HEK293 (cell line): ENCODE measurements around the gene PHF20.

Source experiments
- GFI1B ChIP-seq: fragments of 450-650 bp; formaldehyde crosslinking; IDR thresholded peaks from 2 replicates; pipeline ENCODE4 v1.5.1; 2016; ENCODE audit warnings: missing biosample characterization, missing genetic modification characterization
- HOXA7 ChIP-seq: sonication (generic); formaldehyde crosslinking; IDR thresholded peaks from 2 replicates; pipeline ENCODE4 v1.8.1; 2022; ENCODE audit warnings: missing genetic modification reagents, borderline replicate concordance
- KLF8 ChIP-seq: fragments of 450-650 bp; formaldehyde crosslinking; IDR thresholded peaks from 2 replicates; pipeline ENCODE4 v1.5.1; 2016; ENCODE audit warnings: missing biosample characterization, missing genetic modification characterization
- SCRT2 ChIP-seq: fragments of 450-650 bp; formaldehyde crosslinking; IDR thresholded peaks from 2 replicates; pipeline ENCODE4 v1.5.1; 2016; ENCODE audit warnings: missing biosample characterization, missing genetic modification characterization
- SP3 ChIP-seq: fragments of 450-650 bp; formaldehyde crosslinking; IDR thresholded peaks from 2 replicates; pipeline ENCODE4 v1.5.1; 2016; ENCODE audit warnings: missing biosample characterization, missing genetic modification characterization
- ZBTB17 ChIP-seq: fragments of 450-650 bp; formaldehyde crosslinking; IDR thresholded peaks from 2 replicates; pipeline ENCODE4 v1.5.1; 2016; ENCODE audit warnings: missing biosample characterization, missing genetic modification characterization
- ZBTB48 ChIP-seq: fragments of 450-650 bp; formaldehyde crosslinking; IDR thresholded peaks from 2 replicates; pipeline ENCODE4 v1.5.1; 2016; ENCODE audit warnings: missing biosample characterization, missing genetic modification characterization
- ZEB2 ChIP-seq: fragments of 450-650 bp; formaldehyde crosslinking; IDR thresholded peaks from 2 replicates; pipeline ENCODE4 v1.5.1; 2016; ENCODE audit warnings: missing biosample characterization, missing genetic modification characterization
- ZIC2 ChIP-seq: fragments of 450-650 bp; formaldehyde crosslinking; IDR thresholded peaks from 2 replicates; pipeline ENCODE4 v1.5.1; 2016; ENCODE audit warnings: missing biosample characterization, missing genetic modification characterization
- ZNF121 ChIP-seq: fragments of 450-650 bp; formaldehyde crosslinking; IDR thresholded peaks from 2 replicates; pipeline ENCODE4 v1.5.1; 2016; ENCODE audit warnings: missing biosample characterization, missing genetic modification characterization
- ZNF146 ChIP-seq: fragments of 450-650 bp; formaldehyde crosslinking; IDR thresholded peaks from 2 replicates; pipeline ENCODE4 v1.5.1; 2016; ENCODE audit warnings: missing biosample characterization, missing genetic modification characterization
- ZNF184 ChIP-seq: fragments of 450-650 bp; IDR thresholded peaks from 2 replicates; pipeline ENCODE4 v1.5.1; 2018; ENCODE audit warnings: missing biosample characterization, mild to moderate bottlenecking, missing genetic modification characterization
- ZNF202 ChIP-seq: fragments of 450-650 bp; formaldehyde crosslinking; IDR thresholded peaks from 2 replicates; pipeline ENCODE4 v1.5.1; 2016; ENCODE audit warnings: missing biosample characterization, missing genetic modification characterization, borderline replicate concordance
- ZNF335 ChIP-seq: fragments of 450-650 bp; formaldehyde crosslinking; conservative IDR thresholded peaks from 2 replicates; pipeline ENCODE4 v1.5.1; 2016; ENCODE audit warnings: missing biosample characterization, missing genetic modification characterization
- ZNF354C ChIP-seq: fragments of 450-650 bp; formaldehyde crosslinking; IDR thresholded peaks from 2 replicates; pipeline ENCODE4 v1.5.1; 2016; ENCODE audit warnings: missing biosample characterization, missing genetic modification characterization, low read depth, borderline replicate concordance
- ZNF571 ChIP-seq: fragments of 450-650 bp; formaldehyde crosslinking; IDR thresholded peaks from 2 replicates; pipeline ENCODE4 v1.5.0; 2017; ENCODE audit warnings: missing biosample characterization, missing genetic modification characterization
- ZNF629 ChIP-seq: fragments of 450-650 bp; formaldehyde crosslinking; IDR thresholded peaks from 2 replicates; pipeline ENCODE4 v1.5.1; 2017; ENCODE audit warnings: missing biosample characterization, missing genetic modification characterization
- ZNF654 ChIP-seq: fragments of 450-650 bp; formaldehyde crosslinking; IDR thresholded peaks from 2 replicates; pipeline ENCODE4 v1.5.1; 2016; ENCODE audit warnings: low read depth, missing biosample characterization, missing genetic modification characterization
- ZNF776 ChIP-seq: fragments of 450-650 bp; formaldehyde crosslinking; IDR thresholded peaks from 2 replicates; pipeline ENCODE4 v1.5.0; 2017; ENCODE audit warnings: missing biosample characterization, missing genetic modification characterization, borderline replicate concordance
- TF ChIP-seq, protein P1 (sequence below): fragments of 450-650 bp; formaldehyde crosslinking; IDR thresholded peaks from 2 replicates; pipeline ENCODE4 v1.5.1; 2016; ENCODE audit warnings: missing biosample characterization, missing genetic modification characterization
- TF ChIP-seq, protein P2 (sequence below): fragments of 450-650 bp; formaldehyde crosslinking; IDR thresholded peaks from 2 replicates; pipeline ENCODE4 v1.5.1; 2016; ENCODE audit warnings: missing biosample characterization, missing genetic modification characterization
- TF ChIP-seq, protein P3 (sequence below): fragments of 450-650 bp; formaldehyde crosslinking; IDR thresholded peaks from 2 replicates; pipeline ENCODE4 v1.5.1; 2016; ENCODE audit warnings: missing biosample characterization, missing genetic modification characterization
- TF ChIP-seq, protein P4 (sequence below): fragments of 450-650 bp; formaldehyde crosslinking; IDR thresholded peaks from 2 replicates; pipeline ENCODE4 v1.5.1; 2017; ENCODE audit warnings: missing biosample characterization, missing genetic modification characterization
- TF ChIP-seq, protein P5 (sequence below): fragments of 450-650 bp; formaldehyde crosslinking; IDR thresholded peaks from 2 replicates; pipeline ENCODE4 v1.5.1; 2016; ENCODE audit warnings: missing biosample characterization, missing genetic modification characterization
- TF ChIP-seq, protein P6 (sequence below): fragments of 450-650 bp; formaldehyde crosslinking; IDR thresholded peaks from 2 replicates; pipeline ENCODE4 v1.5.1; 2016; ENCODE audit warnings: missing biosample characterization, missing genetic modification characterization

PHF20 gene

DNA sequence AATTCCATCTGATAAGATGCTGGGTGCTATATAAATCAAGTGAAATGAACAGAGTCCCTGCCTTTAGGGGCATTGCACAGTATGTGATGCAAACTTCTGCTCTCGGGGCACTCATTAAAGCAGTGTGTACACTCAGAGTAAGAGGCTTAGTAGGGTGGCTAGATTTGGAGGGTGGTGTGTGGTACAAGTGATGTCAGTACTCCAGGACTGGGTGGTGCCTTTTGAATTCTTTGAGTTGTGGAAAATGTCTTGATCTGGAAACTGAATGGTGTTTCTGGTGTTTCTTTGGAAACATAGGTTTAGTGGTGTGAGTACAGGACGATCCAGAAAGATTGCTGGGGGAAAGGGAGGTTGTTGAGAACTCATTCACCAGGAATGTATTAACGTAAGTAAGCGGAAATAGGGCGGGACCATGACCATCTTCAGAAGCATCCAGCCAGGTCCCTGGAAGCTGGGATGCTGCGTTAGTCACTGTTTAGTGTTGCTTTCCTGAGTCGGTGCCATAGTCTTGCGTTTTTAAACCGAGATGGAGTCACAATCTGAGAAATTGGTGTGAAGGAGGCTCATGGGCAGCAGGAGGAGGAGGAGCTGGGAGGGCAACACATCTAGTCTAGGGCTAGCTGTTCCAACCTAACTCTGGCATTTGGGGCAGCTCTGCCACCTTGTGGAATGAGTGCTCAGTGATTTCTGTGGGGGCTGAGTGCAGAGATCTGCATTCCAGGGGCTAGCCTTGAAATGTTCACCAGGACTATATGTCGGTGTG lies 112.1 kb downstream of the PHF20 start (continued):
- TF ChIP-seq ZIC2 (tag by site-specific recombination): peak; percentile 87
- peak; percentile 76 for TF ChIP-seq ZEB2 (tag by site-specific recombination)
- no peak; the same call in 1 of the 2 replicates for TF ChIP-seq ZNF184 (tag by site-specific recombination)
- no peak for TF ChIP-seq HOXA7 (CRISPR knock-in tag)
- TF ChIP-seq, protein P1, sequence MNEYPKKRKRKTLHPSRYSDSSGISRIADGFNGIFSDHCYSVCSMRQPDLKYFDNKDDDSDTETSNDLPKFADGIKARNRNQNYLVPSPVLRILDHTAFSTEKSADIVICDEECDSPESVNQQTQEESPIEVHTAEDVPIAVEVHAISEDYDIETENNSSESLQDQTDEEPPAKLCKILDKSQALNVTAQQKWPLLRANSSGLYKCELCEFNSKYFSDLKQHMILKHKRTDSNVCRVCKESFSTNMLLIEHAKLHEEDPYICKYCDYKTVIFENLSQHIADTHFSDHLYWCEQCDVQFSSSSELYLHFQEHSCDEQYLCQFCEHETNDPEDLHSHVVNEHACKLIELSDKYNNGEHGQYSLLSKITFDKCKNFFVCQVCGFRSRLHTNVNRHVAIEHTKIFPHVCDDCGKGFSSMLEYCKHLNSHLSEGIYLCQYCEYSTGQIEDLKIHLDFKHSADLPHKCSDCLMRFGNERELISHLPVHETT (tag by site-specific recombination): peak; percentile 49; the same call in 1 of the 2 replicates
- TF ChIP-seq KLF8 (tag by site-specific recombination): peak; percentile 69
- peak; percentile 39; the same call in 1 of the 2 replicates for TF ChIP-seq SP3 (tag by site-specific recombination)
- TF ChIP-seq ZNF654: peak; percentile 98
- TF ChIP-seq ZNF776 (tag by site-specific recombination): no peak
- TF ChIP-seq ZBTB17: peak; percentile 84
- TF ChIP-seq ZNF629 (tag by site-specific recombination): peak; percentile 78
- 0 out of 2 replicates have a peak, but pooled peaks have one; percentile 13 for TF ChIP-seq ZNF146 (tag by site-specific recombination)
- peak; percentile 53 for TF ChIP-seq ZNF335 (tag by site-specific recombination)
- TF ChIP-seq, protein P2, sequence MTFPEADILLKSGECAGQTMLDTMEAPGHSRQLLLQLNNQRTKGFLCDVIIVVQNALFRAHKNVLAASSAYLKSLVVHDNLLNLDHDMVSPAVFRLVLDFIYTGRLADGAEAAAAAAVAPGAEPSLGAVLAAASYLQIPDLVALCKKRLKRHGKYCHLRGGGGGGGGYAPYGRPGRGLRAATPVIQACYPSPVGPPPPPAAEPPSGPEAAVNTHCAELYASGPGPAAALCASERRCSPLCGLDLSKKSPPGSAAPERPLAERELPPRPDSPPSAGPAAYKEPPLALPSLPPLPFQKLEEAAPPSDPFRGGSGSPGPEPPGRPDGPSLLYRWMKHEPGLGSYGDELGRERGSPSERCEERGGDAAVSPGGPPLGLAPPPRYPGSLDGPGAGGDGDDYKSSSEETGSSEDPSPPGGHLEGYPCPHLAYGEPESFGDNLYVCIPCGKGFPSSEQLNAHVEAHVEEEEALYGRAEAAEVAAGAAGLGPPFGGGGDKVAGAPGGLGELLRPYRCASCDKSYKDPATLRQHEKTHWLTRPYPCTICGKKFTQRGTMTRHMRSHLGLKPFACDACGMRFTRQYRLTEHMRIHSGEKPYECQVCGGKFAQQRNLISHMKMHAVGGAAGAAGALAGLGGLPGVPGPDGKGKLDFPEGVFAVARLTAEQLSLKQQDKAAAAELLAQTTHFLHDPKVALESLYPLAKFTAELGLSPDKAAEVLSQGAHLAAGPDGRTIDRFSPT (tag by site-specific recombination): no peak; the same call in 1 of the 2 replicates
- TF ChIP-seq, protein P3, sequence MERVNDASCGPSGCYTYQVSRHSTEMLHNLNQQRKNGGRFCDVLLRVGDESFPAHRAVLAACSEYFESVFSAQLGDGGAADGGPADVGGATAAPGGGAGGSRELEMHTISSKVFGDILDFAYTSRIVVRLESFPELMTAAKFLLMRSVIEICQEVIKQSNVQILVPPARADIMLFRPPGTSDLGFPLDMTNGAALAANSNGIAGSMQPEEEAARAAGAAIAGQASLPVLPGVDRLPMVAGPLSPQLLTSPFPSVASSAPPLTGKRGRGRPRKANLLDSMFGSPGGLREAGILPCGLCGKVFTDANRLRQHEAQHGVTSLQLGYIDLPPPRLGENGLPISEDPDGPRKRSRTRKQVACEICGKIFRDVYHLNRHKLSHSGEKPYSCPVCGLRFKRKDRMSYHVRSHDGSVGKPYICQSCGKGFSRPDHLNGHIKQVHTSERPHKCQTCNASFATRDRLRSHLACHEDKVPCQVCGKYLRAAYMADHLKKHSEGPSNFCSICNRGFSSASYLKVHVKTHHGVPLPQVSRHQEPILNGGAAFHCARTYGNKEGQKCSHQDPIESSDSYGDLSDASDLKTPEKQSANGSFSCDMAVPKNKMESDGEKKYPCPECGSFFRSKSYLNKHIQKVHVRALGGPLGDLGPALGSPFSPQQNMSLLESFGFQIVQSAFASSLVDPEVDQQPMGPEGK (tag by site-specific recombination): peak; percentile 36; the same call in 1 of the 2 replicates
- TF ChIP-seq, protein P4, sequence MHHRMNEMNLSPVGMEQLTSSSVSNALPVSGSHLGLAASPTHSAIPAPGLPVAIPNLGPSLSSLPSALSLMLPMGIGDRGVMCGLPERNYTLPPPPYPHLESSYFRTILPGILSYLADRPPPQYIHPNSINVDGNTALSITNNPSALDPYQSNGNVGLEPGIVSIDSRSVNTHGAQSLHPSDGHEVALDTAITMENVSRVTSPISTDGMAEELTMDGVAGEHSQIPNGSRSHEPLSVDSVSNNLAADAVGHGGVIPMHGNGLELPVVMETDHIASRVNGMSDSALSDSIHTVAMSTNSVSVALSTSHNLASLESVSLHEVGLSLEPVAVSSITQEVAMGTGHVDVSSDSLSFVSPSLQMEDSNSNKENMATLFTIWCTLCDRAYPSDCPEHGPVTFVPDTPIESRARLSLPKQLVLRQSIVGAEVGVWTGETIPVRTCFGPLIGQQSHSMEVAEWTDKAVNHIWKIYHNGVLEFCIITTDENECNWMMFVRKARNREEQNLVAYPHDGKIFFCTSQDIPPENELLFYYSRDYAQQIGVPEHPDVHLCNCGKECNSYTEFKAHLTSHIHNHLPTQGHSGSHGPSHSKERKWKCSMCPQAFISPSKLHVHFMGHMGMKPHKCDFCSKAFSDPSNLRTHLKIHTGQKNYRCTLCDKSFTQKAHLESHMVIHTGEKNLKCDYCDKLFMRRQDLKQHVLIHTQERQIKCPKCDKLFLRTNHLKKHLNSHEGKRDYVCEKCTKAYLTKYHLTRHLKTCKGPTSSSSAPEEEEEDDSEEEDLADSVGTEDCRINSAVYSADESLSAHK (tag by site-specific recombination): peak; percentile 43; the same call in 1 of the 2 replicates
- no peak for TF ChIP-seq ZNF354C (tag by site-specific recombination)
- TF ChIP-seq ZNF202 (tag by site-specific recombination): no peak
- TF ChIP-seq SCRT2: no peak
- TF ChIP-seq, protein P5, sequence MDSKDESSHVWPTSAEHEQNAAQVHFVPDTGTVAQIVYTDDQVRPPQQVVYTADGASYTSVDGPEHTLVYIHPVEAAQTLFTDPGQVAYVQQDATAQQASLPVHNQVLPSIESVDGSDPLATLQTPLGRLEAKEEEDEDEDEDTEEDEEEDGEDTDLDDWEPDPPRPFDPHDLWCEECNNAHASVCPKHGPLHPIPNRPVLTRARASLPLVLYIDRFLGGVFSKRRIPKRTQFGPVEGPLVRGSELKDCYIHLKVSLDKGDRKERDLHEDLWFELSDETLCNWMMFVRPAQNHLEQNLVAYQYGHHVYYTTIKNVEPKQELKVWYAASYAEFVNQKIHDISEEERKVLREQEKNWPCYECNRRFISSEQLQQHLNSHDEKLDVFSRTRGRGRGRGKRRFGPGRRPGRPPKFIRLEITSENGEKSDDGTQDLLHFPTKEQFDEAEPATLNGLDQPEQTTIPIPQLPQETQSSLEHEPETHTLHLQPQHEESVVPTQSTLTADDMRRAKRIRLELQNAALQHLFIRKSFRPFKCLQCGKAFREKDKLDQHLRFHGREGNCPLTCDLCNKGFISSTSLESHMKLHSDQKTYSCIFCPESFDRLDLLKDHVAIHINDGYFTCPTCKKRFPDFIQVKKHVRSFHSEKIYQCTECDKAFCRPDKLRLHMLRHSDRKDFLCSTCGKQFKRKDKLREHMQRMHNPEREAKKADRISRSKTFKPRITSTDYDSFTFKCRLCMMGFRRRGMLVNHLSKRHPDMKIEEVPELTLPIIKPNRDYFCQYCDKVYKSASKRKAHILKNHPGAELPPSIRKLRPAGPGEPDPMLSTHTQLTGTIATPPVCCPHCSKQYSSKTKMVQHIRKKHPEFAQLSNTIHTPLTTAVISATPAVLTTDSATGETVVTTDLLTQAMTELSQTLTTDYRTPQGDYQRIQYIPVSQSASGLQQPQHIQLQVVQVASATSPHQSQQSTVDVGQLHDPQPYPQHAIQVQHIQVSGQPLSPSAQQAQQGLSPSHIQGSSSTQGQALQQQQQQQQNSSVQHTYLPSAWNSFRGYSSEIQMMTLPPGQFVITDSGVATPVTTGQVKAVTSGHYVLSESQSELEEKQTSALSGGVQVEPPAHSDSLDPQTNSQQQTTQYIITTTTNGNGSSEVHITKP: peak; percentile 56
- TF ChIP-seq GFI1B (tag by site-specific recombination): 0 out of 2 replicates have a peak, but pooled peaks have one; percentile 35
- peak; percentile 71; the same call in 1 of the 2 replicates for TF ChIP-seq ZBTB48 (tag by site-specific recombination)
- TF ChIP-seq, protein P6, sequence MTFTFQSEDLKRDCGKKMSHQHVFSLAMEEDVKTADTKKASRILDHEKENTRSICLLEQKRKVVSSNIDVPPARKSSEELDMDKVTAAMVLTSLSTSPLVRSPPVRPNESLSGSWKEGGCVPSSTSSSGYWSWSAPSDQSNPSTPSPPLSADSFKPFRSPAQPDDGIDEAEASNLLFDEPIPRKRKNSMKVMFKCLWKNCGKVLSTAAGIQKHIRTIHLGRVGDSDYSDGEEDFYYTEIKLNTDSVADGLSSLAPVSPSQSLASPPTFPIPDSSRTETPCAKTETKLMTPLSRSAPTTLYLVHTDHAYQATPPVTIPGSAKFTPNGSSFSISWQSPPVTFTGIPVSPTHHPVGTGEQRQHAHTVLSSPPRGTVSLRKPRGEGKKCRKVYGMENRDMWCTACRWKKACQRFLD (tag by site-specific recombination): no peak
- no peak for TF ChIP-seq ZNF571 (tag by site-specific recombination)
- no peak for TF ChIP-seq ZNF121 (tag by site-specific recombination)
